ENCODE measurements around the gene RABEPK.

DNA sequence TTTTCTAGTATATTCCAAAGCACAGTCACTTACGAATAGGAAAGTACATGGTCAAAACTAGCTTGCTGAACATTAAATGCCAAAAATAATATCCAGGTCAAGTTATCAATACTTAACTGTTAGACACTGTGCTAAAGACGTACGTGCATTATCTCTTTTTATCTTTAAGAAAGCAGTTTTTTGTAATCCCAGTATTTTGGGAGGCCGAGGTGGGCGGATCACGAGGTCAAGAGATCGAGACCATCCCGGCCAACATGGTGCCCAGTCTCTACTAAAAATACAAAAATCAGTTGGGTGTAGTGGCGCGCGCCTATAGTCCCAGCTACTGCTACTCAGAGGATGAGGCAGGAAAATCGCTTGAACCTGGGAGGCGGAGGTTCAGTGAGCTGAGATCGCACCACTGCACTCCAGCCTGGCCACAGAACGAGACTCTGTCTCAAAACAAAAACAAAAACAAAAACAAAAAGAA, 43.5 kb downstream of the RABEPK start:
- TF ChIP-seq, protein P1, sequence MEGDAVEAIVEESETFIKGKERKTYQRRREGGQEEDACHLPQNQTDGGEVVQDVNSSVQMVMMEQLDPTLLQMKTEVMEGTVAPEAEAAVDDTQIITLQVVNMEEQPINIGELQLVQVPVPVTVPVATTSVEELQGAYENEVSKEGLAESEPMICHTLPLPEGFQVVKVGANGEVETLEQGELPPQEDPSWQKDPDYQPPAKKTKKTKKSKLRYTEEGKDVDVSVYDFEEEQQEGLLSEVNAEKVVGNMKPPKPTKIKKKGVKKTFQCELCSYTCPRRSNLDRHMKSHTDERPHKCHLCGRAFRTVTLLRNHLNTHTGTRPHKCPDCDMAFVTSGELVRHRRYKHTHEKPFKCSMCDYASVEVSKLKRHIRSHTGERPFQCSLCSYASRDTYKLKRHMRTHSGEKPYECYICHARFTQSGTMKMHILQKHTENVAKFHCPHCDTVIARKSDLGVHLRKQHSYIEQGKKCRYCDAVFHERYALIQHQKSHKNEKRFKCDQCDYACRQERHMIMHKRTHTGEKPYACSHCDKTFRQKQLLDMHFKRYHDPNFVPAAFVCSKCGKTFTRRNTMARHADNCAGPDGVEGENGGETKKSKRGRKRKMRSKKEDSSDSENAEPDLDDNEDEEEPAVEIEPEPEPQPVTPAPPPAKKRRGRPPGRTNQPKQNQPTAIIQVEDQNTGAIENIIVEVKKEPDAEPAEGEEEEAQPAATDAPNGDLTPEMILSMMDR (IDR thresholded peaks at IDR 0.05; ENCODE audit: low read depth, low read length, missing input control), result no peak
- TF ChIP-seq, protein P2, sequence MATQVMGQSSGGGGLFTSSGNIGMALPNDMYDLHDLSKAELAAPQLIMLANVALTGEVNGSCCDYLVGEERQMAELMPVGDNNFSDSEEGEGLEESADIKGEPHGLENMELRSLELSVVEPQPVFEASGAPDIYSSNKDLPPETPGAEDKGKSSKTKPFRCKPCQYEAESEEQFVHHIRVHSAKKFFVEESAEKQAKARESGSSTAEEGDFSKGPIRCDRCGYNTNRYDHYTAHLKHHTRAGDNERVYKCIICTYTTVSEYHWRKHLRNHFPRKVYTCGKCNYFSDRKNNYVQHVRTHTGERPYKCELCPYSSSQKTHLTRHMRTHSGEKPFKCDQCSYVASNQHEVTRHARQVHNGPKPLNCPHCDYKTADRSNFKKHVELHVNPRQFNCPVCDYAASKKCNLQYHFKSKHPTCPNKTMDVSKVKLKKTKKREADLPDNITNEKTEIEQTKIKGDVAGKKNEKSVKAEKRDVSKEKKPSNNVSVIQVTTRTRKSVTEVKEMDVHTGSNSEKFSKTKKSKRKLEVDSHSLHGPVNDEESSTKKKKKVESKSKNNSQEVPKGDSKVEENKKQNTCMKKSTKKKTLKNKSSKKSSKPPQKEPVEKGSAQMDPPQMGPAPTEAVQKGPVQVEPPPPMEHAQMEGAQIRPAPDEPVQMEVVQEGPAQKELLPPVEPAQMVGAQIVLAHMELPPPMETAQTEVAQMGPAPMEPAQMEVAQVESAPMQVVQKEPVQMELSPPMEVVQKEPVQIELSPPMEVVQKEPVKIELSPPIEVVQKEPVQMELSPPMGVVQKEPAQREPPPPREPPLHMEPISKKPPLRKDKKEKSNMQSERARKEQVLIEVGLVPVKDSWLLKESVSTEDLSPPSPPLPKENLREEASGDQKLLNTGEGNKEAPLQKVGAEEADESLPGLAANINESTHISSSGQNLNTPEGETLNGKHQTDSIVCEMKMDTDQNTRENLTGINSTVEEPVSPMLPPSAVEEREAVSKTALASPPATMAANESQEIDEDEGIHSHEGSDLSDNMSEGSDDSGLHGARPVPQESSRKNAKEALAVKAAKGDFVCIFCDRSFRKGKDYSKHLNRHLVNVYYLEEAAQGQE (IDR thresholded peaks at IDR 0.05), result no peak
- TF ChIP-seq NR2F2 (IDR thresholded peaks at IDR 0.05) (no peak), GABPA (IDR thresholded peaks at IDR 0.05 in 1 of 2, conservative IDR thresholded peaks at IDR 0.05 in 1 of 2) (no peak), SP1 (IDR thresholded peaks at IDR 0.05) (no peak), EGR1 (IDR thresholded peaks at IDR 0.05; ENCODE audit: low read depth in 2 of 2) (no peak), HNF4A (conservative IDR thresholded peaks at IDR 0.05) (no peak)
